ENCODE data around the gene PCDH11X. TPM values are rescaled to one million over a fixed set of nuclear protein-coding genes. Genes with fewer than 3 reads are reported as not detected.
"Not testable (repeated sequence)": the region's sequence is repeated elsewhere in the genome, so short reads cannot be mapped to it uniquely, and the experiment has no call there.

The PCDH11X gene
- 0.74 TPM for total RNA-seq

GRCh38 chrX:91779135-91779534 is at the start of gene PCDH11X:
Gene PCDH11X, plus strand, starts transcription at chrX:91779375. Its CDS starts 56,130 bp downstream, at chrX:91835505.
- H3K9me3 ChIP-seq; H3K36me3 ChIP-seq; H3K4me1 ChIP-seq; DNase-seq (ENCODE audit: extremely low spot score in 2 of 2); H3K27ac ChIP-seq; H3K4me3 ChIP-seq; intact Hi-C loops (cut with DNase I); H3K27me3 ChIP-seq: not testable (repeated sequence)

GRCh38 chrX:91747446-91747845 is 31.7 kb upstream of the PCDH11X start:
- intact Hi-C loops (cut with DNase I); H3K27ac ChIP-seq; H3K36me3 ChIP-seq; H3K9me3 ChIP-seq; H3K27me3 ChIP-seq; H3K4me3 ChIP-seq; DNase-seq (ENCODE audit: extremely low spot score in 2 of 2); H3K4me1 ChIP-seq: not testable (repeated sequence)

- H3K9me3 ChIP-seq; intact Hi-C loops (cut with DNase I); H3K4me3 ChIP-seq; DNase-seq (ENCODE audit: extremely low spot score in 2 of 2); H3K27ac ChIP-seq; H3K4me1 ChIP-seq; H3K36me3 ChIP-seq; H3K27me3 ChIP-seq: not testable (repeated sequence)
These were observed 26.2 kb upstream of the PCDH11X start for GRCh38 chrX:91753022-91753421.

- DNase-seq (ENCODE audit: extremely low spot score in 2 of 2); H3K36me3 ChIP-seq; intact Hi-C loops (cut with DNase I); H3K27ac ChIP-seq; H3K27me3 ChIP-seq; H3K4me3 ChIP-seq; H3K4me1 ChIP-seq; H3K9me3 ChIP-seq: not testable (repeated sequence)
These were observed 8.3 kb upstream of the PCDH11X start for GRCh38 chrX:91770619-91771488.

GRCh38 chrX:91773943-91774342 is 5.2 kb upstream of the PCDH11X start:
- not testable (repeated sequence) for H3K4me3 ChIP-seq

GRCh38 chrX:91780008-91780407 is 833 bp downstream of the PCDH11X start:
- H3K27me3 ChIP-seq; H3K4me3 ChIP-seq; H3K9me3 ChIP-seq; H3K27ac ChIP-seq; H3K4me1 ChIP-seq; DNase-seq (ENCODE audit: extremely low spot score in 2 of 2); intact Hi-C loops (cut with DNase I); H3K36me3 ChIP-seq: not testable (repeated sequence)

More at GRCh38 chrX:91773943-91774342, 5.2 kb upstream of the PCDH11X start:
- intact Hi-C loops (cut with DNase I); H3K4me1 ChIP-seq; H3K27ac ChIP-seq; DNase-seq (ENCODE audit: extremely low spot score in 2 of 2); H3K27me3 ChIP-seq; H3K9me3 ChIP-seq; H3K36me3 ChIP-seq: not testable (repeated sequence)

- H3K9me3 ChIP-seq; H3K27ac ChIP-seq; H3K27me3 ChIP-seq; H3K4me1 ChIP-seq; H3K4me3 ChIP-seq; intact Hi-C loops (cut with DNase I); DNase-seq (ENCODE audit: extremely low spot score in 2 of 2); H3K36me3 ChIP-seq: not testable (repeated sequence)
These were observed 1.5 kb downstream of the PCDH11X start for GRCh38 chrX:91780698-91781097.

- H3K4me3 ChIP-seq; DNase-seq (ENCODE audit: extremely low spot score in 2 of 2); H3K9me3 ChIP-seq; H3K27ac ChIP-seq; intact Hi-C loops (cut with DNase I); H3K4me1 ChIP-seq; H3K27me3 ChIP-seq; H3K36me3 ChIP-seq: not testable (repeated sequence)
These were observed 2.6 kb downstream of the PCDH11X start for GRCh38 chrX:91781553-91782298.

GRCh38 chrX:91782825-91783224 is 3.6 kb downstream of the PCDH11X start:
- intact Hi-C loops (cut with DNase I); H3K9me3 ChIP-seq; DNase-seq (ENCODE audit: extremely low spot score in 2 of 2); H3K27me3 ChIP-seq; H3K4me3 ChIP-seq; H3K36me3 ChIP-seq; H3K4me1 ChIP-seq; H3K27ac ChIP-seq: not testable (repeated sequence)

GRCh38 chrX:91817537-91817936 is 38.4 kb downstream of the PCDH11X start:
- H3K4me3 ChIP-seq; DNase-seq (ENCODE audit: extremely low spot score in 2 of 2); H3K9me3 ChIP-seq; intact Hi-C loops (cut with DNase I); H3K27ac ChIP-seq; H3K36me3 ChIP-seq; H3K27me3 ChIP-seq; H3K4me1 ChIP-seq: not testable (repeated sequence)

- DNase-seq (ENCODE audit: extremely low spot score in 2 of 2); intact Hi-C loops (cut with DNase I): not testable (repeated sequence)
These were observed 46.1 kb downstream of the PCDH11X start for GRCh38 chrX:91825321-91825720.

More at GRCh38 chrX:91825321-91825720, 46.1 kb downstream of the PCDH11X start:
- not testable (repeated sequence) for H3K27ac ChIP-seq, H3K36me3 ChIP-seq, H3K4me1 ChIP-seq, H3K9me3 ChIP-seq, H3K27me3 ChIP-seq, H3K4me3 ChIP-seq
